Measurements from ENCODE around the gene ARMH3.

Gene ARMH3

GRCh38 chr10:101828766-101829551 is 227.0 kb downstream of the ARMH3 start:
- DNase-seq, result no peak

- no peak for DNase-seq
Measured at GRCh38 chr10:101827919-101828600, 227.9 kb downstream of the ARMH3 start.

DNA sequence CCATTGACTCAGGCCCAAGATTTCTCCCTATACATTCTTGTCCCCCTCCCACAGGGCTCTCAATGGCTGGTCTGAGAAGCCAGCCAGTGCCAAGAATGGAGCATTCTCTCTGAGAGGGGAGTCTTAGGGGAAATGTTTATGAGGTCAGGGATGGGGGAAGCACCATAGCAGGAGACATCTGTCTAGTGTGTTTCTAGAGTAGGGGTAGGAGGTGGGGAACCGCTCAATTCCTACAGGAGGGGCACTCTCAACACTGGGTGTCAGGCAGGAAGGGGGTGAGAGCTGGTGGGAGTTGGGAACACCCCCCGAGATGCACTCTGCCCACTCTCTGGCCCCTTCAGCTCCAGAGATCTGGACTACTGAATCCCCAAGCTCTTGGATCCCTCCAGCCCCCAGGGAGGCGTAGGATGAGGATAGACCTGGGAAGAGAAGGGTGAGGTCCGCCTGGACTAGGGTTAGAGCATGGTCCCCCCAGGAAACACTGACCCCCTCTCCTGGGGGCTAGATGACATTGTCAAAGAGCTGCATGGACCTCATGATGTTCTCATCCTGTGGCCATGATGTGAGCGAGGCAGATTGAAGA is 229.0 kb downstream of the ARMH3 start:
- no peak for DNase-seq

DNA sequence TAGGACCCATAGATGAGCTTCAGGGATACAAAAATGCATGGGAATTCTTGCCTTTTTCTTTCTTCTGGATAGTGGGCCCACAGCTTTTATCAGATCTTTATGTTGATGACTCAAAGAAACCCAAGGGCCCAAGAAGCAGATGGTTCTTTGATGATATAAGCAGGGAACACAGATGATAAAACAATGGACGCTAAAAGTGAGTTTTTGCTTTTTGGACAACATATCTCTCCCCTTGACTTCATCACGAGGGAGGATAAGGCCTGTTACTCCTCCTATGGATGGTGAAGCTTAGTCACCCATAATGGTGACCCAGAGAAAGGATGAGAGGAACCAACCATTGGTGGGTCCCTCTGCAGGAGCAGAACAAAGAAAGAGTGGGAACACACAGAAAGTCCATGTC is 231.2 kb downstream of the ARMH3 start:
- no peak for DNase-seq

DNA sequence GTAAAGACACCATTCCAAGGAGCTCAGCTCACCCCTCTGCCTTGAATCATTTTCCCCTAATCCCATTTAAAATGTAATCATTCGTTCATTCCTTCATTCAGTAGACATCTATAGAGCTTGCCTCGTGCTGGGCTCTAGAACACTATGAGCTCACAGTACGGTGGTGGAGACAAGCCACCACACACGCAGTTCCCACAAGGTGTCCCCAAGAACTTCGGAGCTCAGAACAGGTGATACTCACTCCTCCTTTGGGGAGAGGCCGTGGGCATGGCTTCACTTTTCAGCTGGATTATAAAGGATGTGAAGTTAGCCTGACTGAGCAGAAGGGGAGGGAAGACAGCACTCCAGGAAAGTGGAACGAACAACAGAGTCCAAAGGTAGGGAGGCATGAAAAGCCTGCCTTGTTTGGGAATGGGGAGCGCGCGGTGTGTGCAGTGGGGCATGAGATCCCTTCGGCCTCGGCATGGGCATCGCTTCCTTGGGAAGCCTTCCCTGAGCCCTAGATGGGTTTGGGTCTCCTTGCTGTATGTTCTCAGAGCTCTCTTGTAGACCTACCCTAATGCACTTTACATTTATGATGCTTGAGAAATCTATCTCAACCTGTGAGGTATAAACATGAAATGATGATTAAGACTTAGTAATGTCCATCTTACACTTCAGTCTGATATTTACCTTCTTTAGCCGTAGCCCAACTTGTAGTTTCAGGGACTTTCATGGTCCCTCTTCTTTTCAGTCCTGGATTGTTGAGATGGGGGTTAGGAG is 236.9 kb downstream of the ARMH3 start:
- no peak for DNase-seq

DNA sequence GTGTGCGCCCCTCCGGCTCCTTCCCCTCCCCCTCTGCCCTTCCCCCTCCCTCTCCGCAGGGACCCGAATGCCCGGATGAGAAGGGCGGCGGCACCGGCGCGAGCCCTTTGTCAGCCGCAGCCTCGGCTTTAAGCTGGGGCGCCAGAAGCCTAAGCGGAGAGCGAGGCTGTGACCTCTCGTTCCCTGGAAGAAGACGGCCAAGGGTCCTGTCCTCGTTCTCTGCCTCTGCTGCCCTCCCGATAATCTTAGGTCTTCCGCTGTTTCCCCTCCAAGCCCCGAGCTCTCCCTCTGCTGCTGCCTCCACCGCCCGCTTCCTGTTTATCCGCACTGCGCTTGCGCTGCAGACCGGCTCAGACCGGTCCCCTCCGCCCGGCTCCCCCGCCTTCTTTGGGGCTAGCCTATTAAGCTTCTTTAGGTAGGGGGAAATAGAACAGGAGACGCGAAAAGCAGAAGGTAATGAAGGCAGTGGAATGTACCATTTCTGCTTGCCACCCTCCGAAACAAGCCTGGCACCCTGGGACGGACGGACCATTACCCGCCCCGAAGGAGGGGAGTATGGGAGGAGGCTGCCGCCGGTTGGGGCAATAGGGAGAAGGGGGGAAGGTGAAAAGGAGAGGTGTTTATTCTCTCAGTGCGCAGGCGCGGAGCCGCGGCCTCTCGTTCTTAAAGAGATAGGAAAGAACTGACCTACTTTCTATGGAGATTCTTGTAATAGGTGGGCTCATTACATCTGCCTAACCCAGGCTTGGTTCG is 237.7 kb downstream of the ARMH3 start, which contains the start of gene OGA:
OGA (minus strand) TSS at position 326 of the 753 bp plus-strand sequence. CDS start 422 bp downstream, outside the sequence.
- DNase-seq, result peak; percentile 99

DNA sequence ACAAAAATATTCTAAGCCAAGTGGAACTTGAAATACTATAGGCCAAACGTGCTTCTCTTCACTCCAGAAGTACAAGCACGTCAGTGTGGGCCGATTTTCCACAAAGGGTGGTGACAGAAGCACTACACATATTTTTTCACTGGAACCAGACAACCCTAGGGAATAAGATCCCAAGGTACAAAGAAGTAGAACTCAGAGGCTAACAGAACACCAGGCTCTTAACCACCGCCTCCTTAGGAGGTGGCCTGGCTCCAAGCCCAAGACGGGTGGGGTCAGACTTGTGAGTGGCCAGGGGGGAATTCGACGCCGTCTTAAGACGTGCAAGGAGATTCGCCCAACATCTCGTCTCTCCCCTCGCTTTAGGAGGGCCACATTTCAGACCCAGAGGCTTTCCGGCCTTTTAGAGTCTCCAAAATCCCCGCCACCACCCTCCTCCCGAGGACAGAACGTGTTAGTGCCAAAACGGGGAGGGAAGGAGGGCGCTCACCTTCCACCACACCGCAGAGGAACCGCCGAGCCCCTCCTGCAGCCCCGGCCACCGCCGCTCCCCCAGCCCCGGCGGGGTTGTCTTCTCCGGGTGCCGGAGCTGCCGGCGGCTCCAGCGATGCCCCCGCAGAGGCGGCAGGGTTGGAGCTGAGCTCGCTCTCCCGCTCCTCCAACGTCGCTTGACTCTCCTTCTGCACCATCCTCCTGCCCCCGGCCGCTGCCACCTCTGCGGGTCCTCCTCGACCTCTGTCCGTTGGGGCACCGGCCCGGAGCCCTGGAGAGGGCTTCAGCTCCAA is 238.4 kb downstream of the ARMH3 start:
- peak; percentile 36 for DNase-seq

DNA sequence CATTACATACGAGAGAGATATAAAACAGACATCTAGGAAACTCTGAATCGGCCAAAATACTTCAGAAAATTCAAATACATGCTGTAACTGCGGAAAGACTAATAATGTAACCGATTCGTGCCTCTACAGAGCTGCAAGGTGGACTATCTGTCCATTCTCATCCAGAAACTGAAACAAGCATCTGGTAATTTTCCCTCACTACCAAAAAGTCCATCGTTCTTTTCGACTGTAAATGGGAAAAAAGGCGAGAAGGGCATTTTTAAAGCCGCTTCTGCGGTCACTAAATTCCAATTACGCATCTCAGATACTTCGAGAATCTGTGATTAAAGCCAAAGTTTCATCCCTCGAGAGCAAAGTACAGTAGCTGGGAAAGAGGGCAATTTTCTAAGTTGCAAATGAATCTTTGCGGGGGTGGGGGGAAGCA is 239.0 kb downstream of the ARMH3 start:
- no peak for DNase-seq

- no peak for DNase-seq
Measured at GRCh38 chr10:101816376-101816775, 239.6 kb downstream of the ARMH3 start.

- DNase-seq, result no peak
Measured at GRCh38 chr10:101814466-101815071, 241.4 kb downstream of the ARMH3 start.

- no peak for DNase-seq
Measured at GRCh38 chr10:101812606-101813005, 243.4 kb downstream of the ARMH3 start.

GRCh38 chr10:101807158-101807557 is 248.8 kb downstream of the ARMH3 start:
- no peak for DNase-seq

- no peak for DNase-seq
Measured at GRCh38 chr10:101803511-101803910, 252.5 kb downstream of the ARMH3 start.

- DNase-seq, result no peak
Measured at GRCh38 chr10:101797403-101798059, 258.4 kb downstream of the ARMH3 start.
